ENCODE measurements around the gene MIEF2. TPM values are rescaled to one million over a fixed set of nuclear protein-coding genes. Genes with fewer than 3 reads are reported as not detected.
"Not testable (repeated sequence)": the region's sequence is repeated elsewhere in the genome, so short reads cannot be mapped to it uniquely, and the experiment has no call there.

The MIEF2 gene
- total RNA-seq, 2 experiments from 2014 or later, result 14.0 to 14.7 TPM

DNA sequence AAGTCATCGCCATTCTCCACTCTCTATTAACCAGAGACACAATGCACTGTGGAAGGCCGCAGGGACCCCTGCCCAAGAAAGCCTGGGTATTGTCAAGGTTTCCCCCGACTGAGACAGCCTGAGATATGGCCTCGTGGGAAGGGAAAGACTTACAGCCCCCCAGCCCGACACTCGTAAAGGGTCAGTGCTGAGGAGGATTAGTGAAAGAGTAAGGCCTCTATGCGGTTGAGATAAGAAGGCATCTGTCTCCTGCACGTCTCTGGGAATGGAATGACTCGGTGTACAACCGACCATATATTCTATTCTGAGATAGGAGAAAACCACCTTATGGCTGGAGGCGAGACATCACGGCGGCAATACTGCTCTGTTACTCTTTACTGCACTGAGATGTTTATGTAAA, 42.7 kb downstream of the MIEF2 start:
- H3K27me3 Mint-ChIP-seq; H3K4me3 Mint-ChIP-seq; POLR2A ChIA-PET; H3K27ac Mint-ChIP-seq; ATAC-seq (ENCODE audit: low read depth); DNase-seq; H3K9me3 Mint-ChIP-seq; H3K4me1 Mint-ChIP-seq: not testable (repeated sequence)
- peaks cover 15% of the 10 kb centered on the region for H3K36me3 Mint-ChIP-seq

GRCh38 chr17:18309202-18309601, 48.7 kb downstream of the MIEF2 start:
- DNase-seq (no peak), ATAC-seq (ENCODE audit: low read depth) (no peak)
- Mint-ChIP-seq H3K27ac (no peak overlapping the region), H3K36me3 (peaks cover 31% of the 10 kb centered on the region), H3K27me3 (no peaks in the 10 kb centered on the region), H3K4me3 (no peak overlapping the region), H3K9me3 (no peaks in the 10 kb centered on the region), H3K4me1 (peaks cover 29% of the 10 kb centered on the region)
- POLR2A ChIA-PET, result no interaction called here

GRCh38 chr17:18314059-18314730, 53.7 kb downstream of the MIEF2 start:
- POLR2A ChIA-PET, result interaction anchor here (0.7 to 1.6 kb wide), 6 partner anchors 12 to 64 kb away, joined by 3 to 9 read pairs (median 6); partner anchors contain the start of genes FLII and SHMT1
- Mint-ChIP-seq H3K4me3 (peak overlapping the region; percentile 97), H3K36me3 (peaks cover 34% of the 10 kb centered on the region), H3K27ac (peak overlapping the region; percentile 99), H3K27me3 (no peaks in the 10 kb centered on the region), H3K9me3 (no peaks in the 10 kb centered on the region), H3K4me1 (peaks cover 56% of the 10 kb centered on the region)
- DNase-seq (no peak), ATAC-seq (ENCODE audit: low read depth) (no peak)

DNA sequence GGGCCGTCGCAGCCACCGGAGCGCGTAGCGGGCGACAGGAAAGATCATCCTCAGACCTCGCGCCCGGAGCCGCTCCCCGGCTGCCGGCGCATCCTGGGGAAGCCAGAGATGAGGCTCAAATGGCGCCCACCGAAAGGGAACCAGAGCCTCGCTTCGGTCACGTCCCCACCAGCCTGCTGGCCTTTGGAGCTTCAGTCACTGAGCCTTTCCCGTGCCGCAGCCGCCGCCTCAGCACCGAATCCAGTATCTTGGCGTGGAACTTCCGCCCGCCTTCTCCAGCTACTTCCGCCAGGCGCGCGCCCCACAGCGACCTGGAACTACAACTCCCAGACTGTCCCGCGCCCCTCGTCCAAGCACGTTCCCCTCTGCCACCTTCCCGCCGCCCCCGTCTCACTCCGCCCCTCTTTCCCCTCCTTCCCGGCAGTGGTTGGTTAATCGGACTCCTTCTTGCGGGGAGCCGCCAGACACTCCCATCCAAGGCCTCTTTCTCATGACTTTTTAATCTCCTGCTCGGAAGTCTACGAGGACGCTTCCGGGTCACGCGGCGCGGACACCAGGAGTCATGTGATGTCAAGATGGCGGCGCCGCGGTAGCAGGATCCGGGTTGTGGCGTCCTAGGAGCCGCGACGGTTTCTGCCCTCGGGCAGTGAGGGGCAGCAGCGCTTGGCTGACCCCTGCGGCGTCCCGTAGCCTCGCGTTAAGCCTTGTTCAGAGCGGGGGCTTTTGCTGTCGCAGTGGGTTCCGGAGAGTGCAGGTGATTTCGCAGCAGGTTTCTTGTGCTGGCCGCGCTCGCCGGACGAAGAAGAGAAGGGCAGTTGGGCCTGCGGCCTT, 54.5 kb downstream of the MIEF2 start, which contains the start of the genes SMCR8 and TOP3A:
TSS of gene SMCR8 (plus strand) at position 563 of the 831 bp plus-strand sequence. CDS start 497 bp downstream, outside the sequence.
TSS of gene TOP3A (minus strand) at position 264 of the 831 bp plus-strand sequence. CDS start at position 48, 216 bp downstream.
- POLR2A ChIA-PET, result interaction anchor here (0.9 to 1.7 kb wide), 6 partner anchors 13 to 64 kb away, joined by 3 to 9 read pairs (median 4); partner anchors contain the start of genes FLII and SHMT1
- no peaks in the 10 kb centered on the region for H3K27me3 Mint-ChIP-seq
- H3K36me3 Mint-ChIP-seq, result peaks cover 34% of the 10 kb centered on the region
- DNase-seq, result peak; percentile 94
- peak within 1 kb of the TSS; percentile 97 for H3K4me3 Mint-ChIP-seq
- ATAC-seq (ENCODE audit: low read depth), result peak; percentile 89
- peak within 1 kb of the TSS; percentile 99 for H3K27ac Mint-ChIP-seq
- H3K9me3 Mint-ChIP-seq, result no peaks in the 10 kb centered on the region
- H3K4me1 Mint-ChIP-seq, result peaks cover 63% of the 10 kb centered on the region

DNA sequence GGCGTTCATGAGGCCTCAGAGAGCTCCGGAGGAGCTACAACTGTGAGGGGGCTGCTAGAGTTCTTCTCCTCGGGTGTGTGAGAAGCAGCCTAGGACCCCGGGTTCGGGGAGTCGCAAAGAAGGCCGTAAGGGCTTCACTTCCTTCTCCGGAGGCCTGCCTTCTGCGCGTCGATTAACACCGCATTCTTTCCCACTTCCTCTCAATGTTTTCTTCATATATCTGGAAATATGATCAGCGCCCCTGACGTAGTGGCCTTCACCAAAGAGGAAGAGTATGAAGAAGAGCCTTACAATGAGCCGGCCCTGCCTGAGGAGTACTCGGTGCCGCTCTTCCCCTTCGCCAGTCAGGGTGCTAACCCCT, 55.1 kb downstream of the MIEF2 start:
- POLR2A ChIA-PET, result interaction anchor here (1.6 to 1.7 kb wide), 2 partner anchors 13 to 17 kb away, joined by 4 to 5 read pairs; no protein-coding TSS in a partner anchor
- Mint-ChIP-seq H3K4me3 (peak overlapping the region; percentile 97), H3K4me1 (peaks cover 63% of the 10 kb centered on the region), H3K36me3 (peaks cover 29% of the 10 kb centered on the region), H3K27ac (peak overlapping the region; percentile 99), H3K9me3 (no peaks in the 10 kb centered on the region), H3K27me3 (no peaks in the 10 kb centered on the region)
- ATAC-seq (ENCODE audit: low read depth) (peak; percentile 27), DNase-seq (no peak)

- Mint-ChIP-seq H3K9me3 (no peaks in the 10 kb centered on the region), H3K4me3 (peak overlapping the region; percentile 97), H3K36me3 (peaks cover 27% of the 10 kb centered on the region), H3K27me3 (no peaks in the 10 kb centered on the region), H3K27ac (peak overlapping the region; percentile 99), H3K4me1 (peaks cover 64% of the 10 kb centered on the region)
- no peak for ATAC-seq (ENCODE audit: low read depth)
- DNase-seq, result no peak
- POLR2A ChIA-PET, result interaction anchor here (0.6 to 1.7 kb wide), 3 partner anchors 12 to 57 kb away, joined by 4 to 5 read pairs (median 4); no protein-coding TSS in a partner anchor
Observed at GRCh38 chr17:18315961-18316360, 55.5 kb downstream of the MIEF2 start.

Other genes starting within 250 kb of the MIEF2 start
- 10 to 100 TPM; 22.9 to 29.9 TPM for gene ATPAF2, start 221.5 kb upstream of the MIEF2 start, total RNA-seq
- 10 to 100 TPM in 1 of 2 experiments, 1 to 10 TPM in 1; 9.4 to 10.6 TPM for gene GID4, start 221.3 kb upstream of the MIEF2 start, total RNA-seq
- 10 to 100 TPM; 43.6 to 53.2 TPM for gene DRG2, start 172.7 kb upstream of the MIEF2 start, total RNA-seq
- 1 to 10 TPM; 1.0 TPM for gene MYO15A, start 151.9 kb upstream of the MIEF2 start, total RNA-seq
- 100 to 1,000 TPM; 133 to 134 TPM for gene ALKBH5, start 76.8 kb upstream of the MIEF2 start, total RNA-seq
- 10 to 100 TPM; 21.3 to 21.6 TPM for gene LLGL1, start 35.0 kb upstream of the MIEF2 start, total RNA-seq
- gene FLII, start 1.9 kb upstream of the MIEF2 start, total RNA-seq, result 100 to 1,000 TPM; 334 to 354 TPM
- 10 to 100 TPM; 61.5 to 61.7 TPM for gene TOP3A, start 54.3 kb downstream of the MIEF2 start, total RNA-seq
- gene SMCR8, start 54.6 kb downstream of the MIEF2 start, total RNA-seq, result 10 to 100 TPM; 34.5 to 35.2 TPM
- gene SHMT1, start 102.9 kb downstream of the MIEF2 start, total RNA-seq, result 10 to 100 TPM; 45.4 to 48.1 TPM
- not detected for gene EVPLL, start 117.1 kb downstream of the MIEF2 start, total RNA-seq
- gene LGALS9C, start 216.1 kb downstream of the MIEF2 start, total RNA-seq, result 1 to 10 TPM; 5.9 to 6.5 TPM